ENCODE measurements around the gene MBD6. TPM values are rescaled to one million over a fixed set of nuclear protein-coding genes. Genes with fewer than 3 reads are reported as not detected.

The MBD6 gene
- total RNA-seq, 1 donor from 2014 or later = 59.6 TPM

DNA sequence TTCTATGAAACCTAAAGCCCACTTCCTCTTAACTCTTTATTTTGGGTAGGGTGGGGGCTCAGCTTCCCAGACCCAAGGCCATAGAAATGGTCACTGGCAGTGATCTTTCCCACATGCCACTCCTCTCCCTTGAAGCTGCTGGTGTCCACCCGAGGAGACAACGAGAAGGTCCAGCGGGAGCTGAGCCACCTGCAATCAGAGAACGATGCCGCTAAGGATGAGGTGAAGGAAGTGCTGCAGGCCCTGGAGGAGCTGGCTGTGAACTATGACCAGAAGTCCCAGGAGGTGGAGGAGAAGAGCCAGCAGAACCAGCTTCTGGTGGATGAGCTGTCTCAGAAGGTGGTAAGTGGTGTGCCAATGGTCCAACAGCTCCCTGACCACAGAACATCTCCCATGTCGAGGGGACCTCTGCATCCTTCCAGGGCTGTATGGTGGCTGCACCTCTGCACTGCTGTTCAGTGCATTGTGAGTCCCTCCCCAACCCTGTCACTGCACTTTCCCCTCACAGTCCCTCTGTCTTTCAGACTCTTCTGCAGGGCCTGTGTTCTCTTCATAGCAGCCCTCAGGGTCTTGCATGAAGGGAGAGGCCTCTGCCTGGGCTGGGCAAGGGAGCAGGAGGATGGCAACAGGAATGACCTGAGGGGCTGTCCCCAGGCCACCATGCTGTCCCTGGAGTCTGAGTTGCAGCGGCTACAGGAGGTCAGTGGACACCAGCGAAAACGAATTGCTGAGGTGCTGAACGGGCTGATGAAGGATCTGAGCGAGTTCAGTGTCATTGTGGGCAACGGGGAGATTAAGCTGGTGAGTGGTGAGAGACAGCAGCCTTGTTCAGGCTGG lies 49.5 kb downstream of the MBD6 start:
- no peak for DNase-seq (ENCODE audit: low spot score)
- no peak for ATAC-seq

DNA sequence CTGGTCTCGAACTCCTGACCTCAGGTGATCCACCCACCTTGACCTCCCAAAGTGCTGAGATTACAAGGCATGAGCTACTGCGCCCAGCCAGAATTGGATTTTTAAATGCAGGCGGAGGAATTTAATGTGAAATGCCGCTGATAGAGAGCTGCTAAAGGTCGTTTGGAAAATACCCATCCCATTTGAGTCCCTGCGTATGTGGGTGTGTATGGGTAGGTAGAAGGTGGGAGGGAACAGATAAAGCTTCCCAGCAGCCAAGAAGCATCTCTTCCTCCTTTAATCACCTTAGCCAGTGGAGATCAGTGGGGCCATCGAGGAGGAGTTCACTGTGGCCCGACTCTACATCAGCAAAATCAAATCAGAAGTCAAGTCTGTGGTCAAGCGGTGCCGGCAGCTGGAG lies 52.2 kb downstream of the MBD6 start:
- DNase-seq (ENCODE audit: low spot score) (no peak), ATAC-seq (no peak)

DNA sequence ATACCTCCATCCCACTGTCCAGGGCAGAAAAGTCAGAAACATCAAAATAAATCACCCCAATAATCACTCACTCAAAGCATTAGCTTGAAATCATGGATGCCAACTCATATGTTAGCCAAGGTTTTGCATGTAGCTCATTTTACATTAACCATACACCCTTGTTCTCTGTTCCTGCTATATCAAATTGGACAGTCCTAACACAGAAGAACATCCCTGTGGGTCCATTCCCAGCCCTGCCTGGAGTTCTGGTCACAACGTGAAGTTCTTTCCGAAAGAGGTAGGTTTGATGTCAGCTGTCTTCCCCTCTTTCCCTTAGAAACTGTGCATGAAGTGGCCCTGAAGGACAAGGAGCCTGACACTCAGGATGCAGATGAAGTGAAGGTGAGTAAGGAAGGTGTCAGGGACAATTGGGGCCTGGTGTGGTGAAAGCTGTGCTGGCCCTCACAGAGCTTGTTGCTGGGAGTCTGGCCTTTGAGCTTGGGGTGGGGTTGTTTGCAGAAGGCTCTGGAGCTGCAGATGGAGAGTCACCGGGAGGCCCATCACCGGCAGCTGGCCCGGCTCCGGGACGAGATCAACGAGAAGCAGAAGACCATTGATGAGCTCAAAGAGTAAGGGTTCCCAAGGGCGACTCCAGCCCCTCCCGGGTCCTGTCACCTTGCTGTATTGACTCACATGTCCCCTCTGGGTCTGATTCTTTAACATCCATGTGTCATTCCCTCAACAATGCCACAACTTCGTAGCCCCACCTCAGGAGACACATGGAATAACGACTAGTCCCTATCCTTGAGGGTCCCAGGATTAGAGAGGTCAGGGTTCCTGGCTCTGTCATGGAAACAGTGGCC lies 53.4 kb downstream of the MBD6 start:
- ATAC-seq (peak; percentile 31), DNase-seq (ENCODE audit: low spot score) (no peak)

DNA sequence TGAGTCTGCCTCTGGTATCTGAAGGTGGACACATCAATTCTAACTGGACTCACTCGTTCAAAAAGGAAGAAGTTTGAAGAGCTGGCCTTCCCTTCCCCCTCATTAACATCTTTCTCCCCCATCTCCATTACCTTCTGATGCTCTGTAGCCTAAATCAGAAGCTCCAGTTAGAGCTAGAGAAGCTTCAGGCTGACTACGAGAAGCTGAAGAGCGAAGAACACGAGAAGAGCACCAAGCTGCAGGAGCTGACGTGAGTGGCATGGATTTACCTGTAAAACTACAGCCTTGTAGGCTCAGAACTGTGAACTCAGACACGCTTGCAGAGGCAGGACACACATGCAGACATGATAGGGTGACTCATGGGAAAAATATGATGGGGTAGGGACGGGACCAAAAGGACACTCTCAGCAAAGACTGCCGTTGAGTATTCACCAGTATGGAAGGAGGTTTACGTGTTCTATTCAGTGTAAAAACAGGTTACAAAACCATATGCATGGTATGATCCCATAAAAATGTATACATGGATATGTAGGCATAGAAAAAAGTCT lies 54.1 kb downstream of the MBD6 start:
- DNase-seq (ENCODE audit: low spot score) (no peak), ATAC-seq (no peak)

DNA sequence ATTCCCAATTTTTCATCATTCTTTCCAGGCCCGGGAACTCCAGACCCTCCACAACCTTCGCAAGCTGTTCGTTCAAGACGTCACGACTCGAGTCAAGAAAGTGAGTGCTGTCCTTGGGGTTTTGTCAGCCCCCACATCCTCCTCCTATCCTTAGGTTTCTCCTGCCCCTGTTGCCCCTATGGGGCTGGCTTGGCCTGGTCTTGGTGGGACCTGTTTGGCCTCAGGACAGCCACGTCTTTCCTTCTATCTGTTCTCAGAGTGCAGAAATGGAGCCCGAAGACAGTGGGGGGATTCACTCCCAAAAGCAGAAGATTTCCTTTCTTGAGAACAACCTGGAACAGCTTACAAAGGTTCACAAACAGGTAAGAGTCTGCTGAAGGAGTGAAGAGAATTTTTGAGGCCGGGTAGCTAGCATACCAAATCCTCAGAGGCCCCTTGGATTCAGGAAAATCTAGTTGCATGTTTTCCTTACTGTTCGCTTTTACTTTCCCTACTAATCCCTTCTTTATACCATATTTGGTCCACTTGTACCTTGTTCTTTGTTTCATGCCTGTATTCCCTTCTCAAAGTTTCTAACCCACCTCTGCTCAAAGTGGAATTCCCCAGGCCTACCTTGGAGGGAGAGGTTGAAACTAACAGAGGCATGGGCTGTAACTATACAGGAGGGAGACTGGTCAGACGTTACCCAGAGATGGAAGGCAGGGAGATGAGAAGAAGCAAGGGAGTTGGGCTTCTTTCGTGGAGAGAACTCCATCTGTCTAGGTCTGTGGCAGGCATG lies 55.5 kb downstream of the MBD6 start:
- ATAC-seq = no peak
- DNase-seq (ENCODE audit: low spot score) = no peak

DNA sequence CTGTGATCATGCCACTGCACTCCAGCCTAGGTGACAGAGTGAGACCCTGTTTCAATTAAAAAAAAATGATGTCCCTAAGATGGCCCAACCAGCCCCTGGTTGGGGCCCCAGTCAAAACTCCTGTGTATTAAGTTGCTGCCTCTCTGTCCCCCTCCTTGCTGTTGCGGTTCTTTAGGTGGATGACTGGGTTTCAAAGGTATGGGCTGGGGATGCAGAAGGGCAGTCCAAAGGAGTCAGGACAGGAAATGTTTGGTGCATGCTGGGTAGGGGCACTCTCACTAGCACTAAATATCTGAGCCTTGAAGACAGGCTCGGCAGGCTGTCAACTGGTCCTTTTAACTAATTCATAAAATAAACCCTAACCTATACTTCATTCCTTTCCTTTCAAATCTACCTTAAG lies 56.4 kb downstream of the MBD6 start:
- DNase-seq (ENCODE audit: low spot score) = no peak
- no peak for ATAC-seq

Other genes starting within 250 kb of the MBD6 start
- gene R3HDM2, start 91.8 kb upstream of the MBD6 start, total RNA-seq = 38.6 TPM
- 51.9 TPM for gene INHBC, start 88.0 kb upstream of the MBD6 start, total RNA-seq
- 81.6 TPM for gene INHBE, start 67.5 kb upstream of the MBD6 start, total RNA-seq
- gene GLI1, start 63.0 kb upstream of the MBD6 start, total RNA-seq = 0.20 TPM
- 4.3 TPM for gene ARHGAP9, start 43.0 kb upstream of the MBD6 start, total RNA-seq
- gene MARS1, start 34.8 kb upstream of the MBD6 start, total RNA-seq = 71.1 TPM
- gene DDIT3, start 2.3 kb upstream of the MBD6 start, total RNA-seq = 13.9 TPM
- gene DCTN2, start 24.4 kb downstream of the MBD6 start, total RNA-seq = 28.9 TPM
- gene KIF5A, start 27.2 kb downstream of the MBD6 start, total RNA-seq = 0.05 TPM
- 11.8 TPM for gene PIP4K2C, start 68.4 kb downstream of the MBD6 start, total RNA-seq
- 2.2 TPM for gene DTX3, start 82.0 kb downstream of the MBD6 start, total RNA-seq
- gene ARHGEF25, start 88.6 kb downstream of the MBD6 start, total RNA-seq = 1.5 TPM
- gene B4GALNT1, start 110.4 kb downstream of the MBD6 start, total RNA-seq = 0.60 TPM
- gene OS9, start 171.3 kb downstream of the MBD6 start, total RNA-seq = 230 TPM
- 0.83 TPM for gene AGAP2, start 215.9 kb downstream of the MBD6 start, total RNA-seq
- gene TSPAN31, start 222.2 kb downstream of the MBD6 start, total RNA-seq = 18.2 TPM
- gene CDK4, start 229.5 kb downstream of the MBD6 start, total RNA-seq = 30.8 TPM
- 3.6 TPM for gene MARCHF9, start 232.3 kb downstream of the MBD6 start, total RNA-seq
- gene CYP27B1, start 244.3 kb downstream of the MBD6 start, total RNA-seq = 0.45 TPM
- 9.7 TPM for gene METTL1, start 249.3 kb downstream of the MBD6 start, total RNA-seq
- 6.0 TPM for gene EEF1AKMT3, start 249.8 kb downstream of the MBD6 start, total RNA-seq